HG03060 (cell line): ENCODE measurements around the gene GLRB.
"Not testable (repeated sequence)": the region's sequence is repeated elsewhere in the genome, so short reads cannot be mapped to it uniquely, and the experiment has no call there.

Experiments
- ATAC-seq: cut with Tn5 transposase; IDR thresholded peaks from one replicate; pipeline ENCODE4 v1.9.1; 2021; ENCODE audit warnings: low read depth, moderate number of reproducible peaks; ENCODE audit not compliant: unreplicated experiment

Gene GLRB

DNA sequence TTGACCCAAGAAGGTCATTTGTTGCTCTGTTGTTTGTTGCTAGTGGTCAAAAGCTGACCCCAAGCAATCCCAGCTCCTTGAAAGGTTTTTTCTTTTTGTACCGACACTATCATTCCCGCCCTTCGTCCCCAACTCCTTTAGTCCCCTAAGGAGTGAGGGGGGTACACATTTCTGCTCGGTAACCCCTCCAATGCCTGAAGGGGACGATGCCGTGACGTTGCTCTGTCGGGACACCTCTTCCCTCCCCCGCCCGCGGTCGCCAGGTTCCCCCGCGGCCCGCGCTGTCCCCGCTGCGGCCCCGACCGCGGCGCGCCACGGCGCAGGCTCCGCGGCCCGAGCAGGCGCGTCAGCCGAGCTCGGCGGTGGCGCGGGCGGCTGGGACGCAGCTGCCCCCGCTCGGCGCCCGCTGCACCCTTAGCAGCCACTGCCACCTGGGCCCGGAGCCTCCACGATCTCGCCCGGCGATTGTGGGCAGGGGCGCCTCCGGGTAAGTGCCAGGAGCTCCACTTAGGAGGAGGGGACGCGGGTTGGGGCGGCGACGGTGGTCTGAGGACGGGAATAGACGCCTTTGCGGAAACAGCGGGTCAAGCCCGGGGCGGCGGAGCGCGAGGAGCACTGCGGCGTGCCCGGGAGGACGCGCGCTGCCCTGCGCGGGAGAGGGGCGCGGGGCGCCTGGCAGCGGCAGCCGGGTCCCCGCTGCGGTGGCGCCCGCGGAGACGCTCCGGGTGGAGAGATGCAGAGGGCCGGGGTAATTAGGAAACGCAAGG, at the start of gene GLRB:
Gene GLRB (plus strand): TSS at position 340 of the 767 bp plus-strand sequence. CDS start 1,875 bp downstream, outside the sequence.
- ATAC-seq: no peak

DNA sequence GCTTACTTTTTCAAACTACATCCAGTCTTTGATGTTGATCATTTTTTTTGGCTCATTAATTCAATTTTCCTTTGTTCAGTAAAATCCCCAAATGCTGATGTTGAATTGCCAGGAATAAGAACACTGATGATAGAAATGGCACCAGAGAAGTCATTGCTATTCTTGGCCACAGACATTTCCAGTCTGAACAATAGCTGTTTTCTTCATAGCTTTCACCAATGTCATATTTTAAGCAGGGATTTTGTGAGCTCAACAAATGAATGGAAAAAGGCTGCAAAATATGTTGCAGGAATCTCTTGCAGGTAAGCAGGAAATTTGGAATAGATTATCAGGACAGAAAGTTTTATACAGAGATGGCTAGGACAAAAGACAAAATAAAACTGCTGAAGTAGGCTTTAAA, 40.5 kb upstream of the GLRB start:
- no peak for ATAC-seq

DNA sequence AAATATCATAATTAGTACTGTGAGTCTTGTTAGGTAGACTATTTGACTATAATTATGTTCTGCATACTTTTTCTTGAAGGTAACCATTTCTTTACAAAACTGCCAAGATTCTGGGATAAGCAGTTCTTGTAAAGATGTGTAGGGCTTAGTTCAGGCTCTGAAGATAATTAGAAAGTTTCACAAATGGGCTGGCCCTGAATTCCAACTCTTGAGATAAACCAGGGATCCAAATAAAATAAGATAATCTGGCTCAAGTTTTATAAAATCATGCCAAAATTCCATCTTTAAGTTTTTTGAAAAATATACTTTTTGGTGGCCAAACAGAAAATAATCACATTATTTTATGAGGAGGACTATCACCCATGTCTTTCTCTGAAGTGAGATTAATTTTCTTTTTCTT, 35.5 kb upstream of the GLRB start:
- no peak for ATAC-seq

DNA sequence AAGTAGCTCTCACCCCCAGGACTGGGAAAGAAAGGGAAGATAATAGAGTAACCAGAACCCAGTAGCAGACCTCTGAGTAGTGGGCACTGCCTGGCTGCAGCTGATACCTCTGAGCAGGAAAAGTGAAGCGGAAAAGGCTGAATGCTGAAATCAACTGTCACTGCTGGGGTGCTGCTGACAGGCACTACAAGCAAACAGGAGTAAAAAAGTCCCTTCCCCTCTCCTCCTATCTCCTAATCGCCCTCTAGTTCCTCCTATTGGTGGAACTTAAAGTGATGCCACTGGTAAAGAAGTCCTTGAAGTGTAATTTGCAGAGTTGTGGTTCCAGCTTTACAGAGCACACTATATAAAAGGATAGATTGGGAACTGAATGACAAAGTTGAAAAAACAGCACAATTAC, 32.8 kb upstream of the GLRB start:
- ATAC-seq: no peak

DNA sequence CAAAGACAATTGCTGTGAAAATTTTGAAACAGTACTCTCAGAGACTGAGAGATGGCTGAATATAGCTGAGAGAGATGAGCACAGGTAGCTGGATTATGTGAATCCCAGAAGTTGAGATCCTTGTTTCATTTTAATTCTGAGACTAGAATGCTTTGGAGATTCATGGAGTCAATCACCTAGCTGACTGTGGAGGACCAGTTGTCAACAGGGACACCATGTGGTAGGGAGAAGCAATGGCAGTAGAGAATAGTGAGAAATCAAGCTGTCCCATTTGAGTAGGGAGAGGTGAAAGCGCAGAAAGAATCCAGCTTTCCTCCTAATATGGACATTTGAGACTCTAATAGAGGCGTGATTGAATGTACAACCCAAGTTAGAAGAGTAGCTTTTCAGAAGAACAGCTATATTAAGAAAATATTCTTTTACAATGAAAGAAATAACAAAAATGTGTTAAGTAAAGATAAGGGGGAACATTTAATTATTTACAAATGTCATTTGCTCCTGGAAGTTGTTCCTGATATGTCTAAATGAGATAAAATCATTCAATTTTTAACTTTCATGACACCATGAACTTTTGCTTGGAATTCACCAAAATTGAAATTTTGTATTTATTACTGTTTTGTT, 30.3 kb upstream of the GLRB start:
- ATAC-seq: peak; percentile 52

DNA sequence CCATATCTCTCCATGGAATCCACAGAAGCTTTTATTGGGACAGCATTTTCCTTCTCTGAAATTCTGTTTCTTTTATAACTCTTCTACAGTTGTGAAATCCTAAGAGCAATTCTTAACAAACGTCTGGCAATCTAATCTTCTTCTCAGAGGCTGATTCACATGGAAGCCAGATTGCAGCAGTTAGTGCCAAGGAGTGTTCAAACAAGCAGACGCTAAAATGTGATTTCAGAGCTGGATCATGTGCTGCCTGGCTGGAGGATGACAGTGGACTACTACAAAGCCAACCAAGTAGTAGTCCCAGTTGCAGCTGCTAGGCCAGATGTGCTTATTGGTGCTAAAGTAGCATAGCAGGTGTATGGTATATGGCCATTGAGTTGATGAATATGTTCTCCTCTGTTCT, 27.7 kb upstream of the GLRB start:
- ATAC-seq: no peak

DNA sequence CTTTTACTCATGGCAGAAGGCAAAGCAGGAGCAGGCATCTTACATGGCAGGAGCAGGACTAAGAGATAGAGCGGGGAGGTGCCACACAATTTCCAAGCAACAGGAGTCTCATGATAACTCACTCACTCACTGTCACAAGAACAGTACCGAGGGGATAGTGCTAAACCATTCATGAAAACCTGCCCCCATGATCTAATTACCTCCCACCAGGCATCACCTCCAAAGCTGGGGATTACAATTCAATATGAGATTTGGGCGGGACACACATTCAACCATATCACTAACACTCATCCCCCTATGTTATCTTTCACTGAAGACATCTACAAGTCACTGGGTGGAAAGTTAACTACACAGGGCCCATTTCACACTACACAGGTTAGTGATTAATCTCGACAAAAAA, 25.4 kb upstream of the GLRB start:
- no peak for ATAC-seq

DNA sequence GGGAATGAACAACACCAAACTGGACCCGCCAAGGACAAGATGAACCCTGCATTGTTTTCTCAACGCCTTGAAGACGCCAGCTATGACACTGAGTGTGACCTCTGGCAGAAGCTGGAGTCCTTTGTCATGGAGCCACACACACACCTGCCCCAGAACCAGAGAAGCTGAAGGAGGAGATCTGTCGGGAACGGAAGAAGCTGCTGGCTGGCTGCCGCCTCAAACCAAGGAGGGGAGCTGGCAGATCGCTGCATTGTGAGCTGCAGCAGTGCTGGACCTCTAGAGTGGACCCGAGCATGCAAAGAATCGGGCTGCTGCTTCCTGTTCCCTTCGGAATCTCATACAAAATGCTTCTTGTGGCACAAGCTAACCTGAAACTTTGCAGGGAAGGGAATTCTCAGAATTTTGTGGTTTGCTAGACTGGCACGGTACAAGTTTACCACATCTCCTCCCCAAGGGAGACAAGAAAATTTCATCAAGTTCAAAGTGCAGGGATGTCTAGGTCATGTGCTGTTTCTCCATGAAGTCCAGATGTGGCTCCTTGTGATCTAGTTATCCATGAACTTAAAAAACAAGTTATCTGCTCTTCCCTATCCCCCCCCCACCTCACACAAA, 23.4 kb upstream of the GLRB start:
- ATAC-seq: no peak

DNA sequence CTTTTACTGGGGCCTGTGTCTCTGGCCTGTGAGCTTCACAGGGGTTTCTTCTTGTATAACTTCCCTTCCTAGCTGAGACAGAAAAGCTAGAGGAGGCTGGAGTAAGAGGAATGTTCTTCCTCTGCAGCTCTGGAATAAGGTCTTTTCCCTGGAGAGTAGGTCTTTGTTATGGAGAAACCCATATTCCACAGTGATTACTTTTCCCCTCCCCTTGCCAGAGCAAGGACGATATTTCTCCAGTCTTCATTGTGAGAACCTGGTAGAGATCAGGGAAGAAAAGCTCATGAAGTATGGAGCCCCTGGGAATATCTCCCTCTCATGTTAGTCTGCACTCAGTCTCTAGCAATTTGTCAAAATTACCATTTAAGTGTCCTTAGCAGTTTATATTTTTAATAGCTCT, 18.7 kb upstream of the GLRB start:
- ATAC-seq: no peak

DNA sequence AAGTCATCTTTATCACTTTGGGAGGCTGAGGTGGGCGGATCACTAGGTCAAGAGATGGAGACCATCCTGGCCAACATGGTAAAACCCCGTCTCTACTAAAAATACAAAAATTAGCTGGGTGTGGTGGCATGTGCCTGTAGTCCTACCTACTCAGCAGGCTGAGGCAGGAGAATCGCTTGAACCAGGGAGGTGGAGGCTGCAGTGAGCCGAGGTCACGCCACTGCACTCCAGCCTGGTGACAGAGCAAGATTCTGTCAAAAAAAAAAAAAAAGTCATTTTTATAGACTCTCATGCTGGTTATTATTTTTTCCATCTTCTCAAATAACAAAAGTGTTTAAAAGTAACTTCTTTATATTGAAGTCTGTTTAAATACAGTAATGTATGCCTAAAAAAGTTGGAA, 17.1 kb upstream of the GLRB start:
- ATAC-seq: not testable (repeated sequence)

DNA sequence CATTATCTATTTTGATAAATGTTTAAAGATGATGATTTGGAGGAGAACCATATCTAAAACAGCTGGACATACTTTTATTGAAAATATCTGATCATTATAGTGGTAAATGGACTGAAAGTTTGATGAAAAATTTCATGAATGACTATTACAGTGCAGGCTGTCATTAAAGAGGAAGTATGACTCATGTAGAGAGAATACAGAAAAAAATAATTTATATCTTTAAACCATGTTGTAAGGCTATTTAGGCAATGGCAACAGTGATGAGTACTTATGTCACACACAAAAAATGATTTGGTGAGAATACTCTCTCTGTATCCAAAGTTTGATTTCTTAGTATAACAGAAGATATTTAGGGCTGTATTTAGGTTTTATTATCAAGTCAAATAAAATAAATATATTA, 3.9 kb upstream of the GLRB start:
- no peak for ATAC-seq

DNA sequence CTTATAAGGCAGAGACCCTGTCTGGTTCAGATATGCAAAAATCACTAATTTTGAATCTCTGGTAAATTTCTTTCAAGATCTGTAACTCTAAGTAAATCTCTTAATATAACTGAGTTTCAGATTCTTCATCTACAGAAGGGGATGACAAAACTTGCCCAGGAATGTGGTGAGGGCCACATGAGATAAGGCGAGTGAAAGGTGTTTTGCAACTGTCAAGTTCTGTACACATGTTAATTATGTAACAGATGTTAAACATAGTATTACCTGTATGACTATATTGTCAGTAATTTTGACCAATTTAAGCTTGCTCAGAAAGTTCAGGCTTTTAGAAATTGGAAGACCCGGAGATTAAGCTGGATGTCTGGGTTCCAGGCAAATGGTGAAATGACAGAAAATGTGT, 549 bp upstream of the GLRB start:
- ATAC-seq: no peak

DNA sequence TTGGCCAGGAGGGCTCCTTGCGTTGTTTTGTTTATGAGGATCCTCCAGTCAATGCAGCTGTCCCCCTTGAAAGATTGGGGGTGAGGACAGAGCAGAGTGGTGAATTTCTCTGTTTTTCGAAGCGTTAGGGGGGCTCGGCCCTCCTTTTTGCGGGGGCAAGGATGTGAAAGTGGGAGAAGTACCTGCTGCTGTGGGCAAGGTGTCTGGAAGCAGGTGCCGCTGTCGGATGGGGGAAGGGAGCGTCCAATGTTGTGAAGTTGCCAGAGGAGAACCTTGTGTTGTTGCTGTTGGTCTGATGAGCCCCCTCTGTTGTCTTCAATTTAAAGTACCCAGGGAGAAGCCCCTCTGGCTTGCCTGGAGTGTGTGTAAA, 613 bp downstream of the GLRB start:
- no peak for ATAC-seq

DNA sequence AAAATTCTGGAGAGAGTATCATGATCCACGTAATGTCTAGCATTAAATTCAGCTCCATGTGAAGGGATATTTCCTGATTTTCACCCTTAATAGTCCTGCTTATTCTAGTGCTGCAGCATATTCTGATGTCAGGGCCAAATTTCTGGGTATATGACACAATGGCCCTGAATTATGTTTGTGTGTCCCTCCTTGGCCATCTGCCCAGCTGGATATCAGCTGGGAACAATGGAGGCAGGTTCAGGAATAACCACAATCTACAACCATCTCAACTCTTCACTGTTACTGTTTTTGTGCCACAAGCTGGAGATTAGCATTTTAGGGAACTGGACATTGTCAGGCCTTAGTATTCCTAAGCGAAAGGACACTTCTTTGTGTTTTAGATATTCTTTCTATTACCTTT, 3.5 kb downstream of the GLRB start:
- ATAC-seq: no peak

DNA sequence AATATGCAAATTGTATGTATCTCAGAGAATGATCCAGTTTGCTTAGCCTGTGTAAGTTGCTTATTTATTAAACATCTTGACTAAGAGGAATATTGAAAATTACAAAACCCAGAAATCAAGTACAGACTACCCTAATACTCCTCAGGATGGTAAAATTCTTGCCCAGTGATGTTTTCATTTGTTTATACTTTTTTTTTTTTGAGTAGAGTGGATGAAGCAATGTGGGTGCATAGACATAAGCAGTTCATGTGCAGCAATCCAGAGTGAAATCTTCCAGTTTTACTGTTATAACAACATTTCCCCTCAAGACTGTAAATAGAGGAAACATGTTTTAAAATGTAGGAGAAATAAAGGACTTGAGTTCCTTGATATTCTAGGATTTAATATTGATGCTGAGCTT, 4.7 kb downstream of the GLRB start:
- no peak for ATAC-seq

DNA sequence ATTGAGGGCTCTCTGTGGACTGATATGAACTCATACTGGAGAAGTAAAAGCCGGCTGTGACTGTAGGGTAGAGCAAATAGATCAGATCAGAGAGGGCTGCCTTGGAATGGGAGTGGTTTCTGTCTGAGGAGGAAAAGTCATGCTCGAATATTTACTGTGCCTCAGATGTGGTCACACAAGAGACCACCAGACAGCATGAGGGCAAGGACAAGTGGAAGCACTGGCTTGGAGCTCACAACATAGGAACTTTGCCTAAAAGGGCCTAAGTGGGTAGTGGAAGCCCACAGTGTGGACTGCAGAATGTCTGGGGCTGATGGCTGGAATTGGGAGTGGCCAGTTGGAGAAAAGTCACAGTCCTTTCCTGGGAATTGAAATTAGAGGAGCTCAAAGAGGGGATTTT, 19.8 kb downstream of the GLRB start:
- no peak for ATAC-seq

DNA sequence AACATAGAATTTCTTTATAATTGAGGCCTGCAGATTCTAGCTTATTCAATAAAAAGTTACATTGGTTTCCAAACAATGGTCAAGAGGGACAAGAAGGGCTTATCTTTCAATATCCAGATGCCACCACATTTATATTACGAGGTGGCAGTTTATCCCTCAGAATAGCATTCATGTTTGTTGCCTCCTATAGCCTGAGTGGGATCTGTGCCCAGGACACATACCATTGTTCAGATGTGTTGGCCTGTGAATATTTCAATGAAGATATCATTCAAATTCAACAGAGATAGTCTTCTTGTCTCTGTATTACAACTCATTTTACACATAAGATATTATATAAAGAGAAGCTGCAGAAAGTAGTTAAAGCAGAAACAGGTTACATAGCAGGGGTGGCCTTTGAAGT, 20.5 kb downstream of the GLRB start:
- no peak for ATAC-seq

DNA sequence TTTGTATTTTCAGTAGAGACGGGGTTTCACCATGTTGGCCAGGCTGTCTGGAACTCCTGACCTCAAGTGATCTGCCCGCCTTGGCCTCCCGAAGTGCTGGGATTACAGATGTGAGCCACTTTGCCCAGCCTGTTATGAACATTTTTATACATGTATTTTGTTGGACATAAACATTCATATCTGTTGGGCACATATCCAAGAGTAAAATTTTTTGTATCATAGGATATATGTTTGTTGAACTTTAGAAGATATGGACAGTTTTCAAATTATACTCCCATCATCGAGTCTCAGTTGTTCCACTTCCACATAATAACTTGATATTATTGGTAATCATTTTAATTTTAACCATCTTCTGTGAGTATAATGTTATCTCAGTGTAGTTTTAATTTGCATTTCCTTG, 23.6 kb downstream of the GLRB start:
- ATAC-seq: no peak

DNA sequence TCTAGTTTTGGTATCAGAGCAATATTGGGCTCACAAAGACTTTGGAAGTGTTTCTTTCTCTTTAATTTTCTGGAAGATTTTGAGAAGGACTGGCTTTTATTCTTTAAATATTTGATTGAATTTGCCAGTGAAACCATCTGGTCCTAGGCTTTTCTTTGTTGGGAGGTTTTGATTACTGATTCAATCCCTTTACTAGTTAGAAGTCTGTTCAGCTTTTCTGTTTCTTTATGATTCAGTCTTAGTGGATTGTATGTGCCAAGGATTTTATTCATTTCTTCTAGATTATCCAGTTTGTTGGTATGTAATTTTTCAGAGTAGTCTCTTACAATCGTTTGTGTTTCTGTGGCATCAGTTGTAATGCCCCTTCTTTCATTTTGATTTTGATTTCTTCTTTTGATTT, 28.6 kb downstream of the GLRB start:
- no peak for ATAC-seq

DNA sequence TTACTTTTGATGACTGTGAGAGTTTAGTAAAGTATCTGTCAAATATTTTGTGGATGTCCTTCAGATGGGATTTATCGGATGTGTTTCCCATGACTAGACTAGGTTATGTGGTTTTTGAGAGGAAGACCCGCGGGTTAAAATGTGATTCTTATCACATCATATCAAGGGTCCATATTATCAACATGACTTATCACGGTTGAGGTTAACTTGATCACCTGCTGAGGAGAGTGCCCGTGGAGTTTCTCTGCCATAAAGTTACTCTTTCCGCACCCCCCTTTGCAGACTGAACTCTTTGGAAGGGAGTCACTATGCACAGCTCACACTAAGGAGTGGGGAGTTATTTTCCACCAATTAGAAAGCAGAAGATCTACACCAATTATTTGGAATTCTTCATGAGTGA, 38.7 kb downstream of the GLRB start:
- no peak for ATAC-seq

DNA sequence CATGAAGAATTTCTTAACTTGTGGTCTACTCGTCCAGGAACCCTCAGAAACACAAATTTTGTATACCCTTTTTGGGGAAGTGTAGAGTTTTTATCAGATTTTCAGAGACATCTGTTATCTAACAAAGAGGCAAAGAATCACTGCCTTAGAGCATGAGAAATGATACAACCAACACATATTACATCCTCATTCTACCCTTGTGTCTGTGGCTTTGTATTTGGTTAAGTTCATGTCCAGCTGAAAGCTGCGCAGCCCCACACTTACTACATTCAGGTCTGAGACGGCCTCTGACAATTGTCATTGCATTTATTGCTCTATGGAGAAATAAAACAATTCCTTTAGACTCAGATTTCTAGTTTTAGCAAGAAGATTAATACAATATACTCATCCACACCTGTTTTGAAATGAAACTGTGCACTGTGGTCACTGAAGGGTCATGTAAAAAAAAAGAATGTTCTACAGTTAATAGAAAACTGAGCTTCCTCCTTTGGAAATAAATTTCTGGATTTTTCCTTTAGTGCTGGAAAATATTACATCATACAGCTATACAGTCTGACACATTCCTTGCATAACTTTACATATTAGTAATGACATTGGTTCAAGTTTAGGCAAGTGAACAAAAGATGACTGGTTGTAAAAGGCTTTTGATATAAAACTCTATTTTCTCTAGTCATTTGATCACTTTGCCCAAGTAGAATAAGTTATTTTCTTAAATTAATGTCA, 39.8 kb downstream of the GLRB start:
- no peak for ATAC-seq
